IMR-90 (cell line): ENCODE measurements around the gene FRAS1. TPM values are rescaled to one million over a fixed set of nuclear protein-coding genes. Genes with fewer than 3 reads are reported as not detected.

ENCODE experiments used
- ATAC-seq: fragments of 200-7000 bp; cut with Tn5 transposase; 2 replicates; pipeline ENCODE4 v1.9.1; 2020; ENCODE audit warnings: low read depth, mild to moderate bottlenecking, moderate library complexity
- BruUV-seq: library from RNA; stranded (reverse); fragments of 400-500 nt; replicated peaks from 2 replicates; lab custom pipeline; 2021; lab: Mats Ljungman, UMichigan
- CTCF ChIA-PET: fragments of 300-600 bp; formaldehyde crosslinking; extraction: SDS; loops from one replicate; lab custom pipeline; 2021; ENCODE audit warnings: antibody characterized with exemption; lab: Yijun Ruan, JAX
- POLR2A ChIA-PET: fragments of 300-600 bp; sonication (Branson Sonifier 250); formaldehyde crosslinking; loops from one replicate; lab custom pipeline; 2022; ENCODE audit warnings: antibody characterized with exemption; ENCODE audit not compliant: unreplicated experiment; lab: Charles Lee
- DNase-seq: peaks from one replicate; pipeline ENCODE4 v3.0.0; 2013
- H2AFZ ChIP-seq: replicated peaks from 2 replicates; pipeline ENCODE3; 2013; ENCODE audit warnings: low read length, mild to moderate bottlenecking; ENCODE audit not compliant: poor library complexity
- H2AK5ac ChIP-seq: 2 replicates; pipeline ENCODE4 v1.6.1; 2013; ENCODE audit warnings: low read depth, low read length, inconsistent platforms
- H2AK9ac ChIP-seq: replicated peaks from 2 replicates; pipeline ENCODE3; 2013; ENCODE audit warnings: mild to moderate bottlenecking, low read depth, low read length, moderate library complexity; ENCODE audit not compliant: poor library complexity
- H2BK120ac ChIP-seq: 2 replicates; pipeline ENCODE4 v1.6.1; 2013; ENCODE audit warnings: low read depth, low read length, inconsistent platforms
- H2BK15ac ChIP-seq: 3 replicates; pipeline ENCODE4 v1.6.1; 2013; ENCODE audit warnings: low read depth, low read length, inconsistent platforms
- H2BK20ac ChIP-seq: 2 replicates; pipeline ENCODE4 v1.6.1; 2013; ENCODE audit warnings: low read depth, mild to moderate bottlenecking, inconsistent platforms, low read length, moderate library complexity
- H2BK5ac ChIP-seq: 2 replicates; pipeline ENCODE4 v1.6.1; 2013; ENCODE audit warnings: mild to moderate bottlenecking, low read depth, low read length, inconsistent platforms; ENCODE audit not compliant: poor library complexity, severe bottlenecking
- H3K14ac ChIP-seq: replicated peaks from 2 replicates; pipeline ENCODE4 v1.6.1; 2013; ENCODE audit warnings: low read depth, low read length, inconsistent platforms
- H3K18ac ChIP-seq: 2 replicates; pipeline ENCODE4 v1.6.1; 2013; ENCODE audit warnings: low read depth, low read length, control low read depth
- H3K23ac ChIP-seq: 2 replicates; pipeline ENCODE4 v1.6.1; 2013; ENCODE audit warnings: low read depth, low read length, inconsistent platforms
- H3K27ac ChIP-seq: 2 replicates; pipeline ENCODE4 v1.5.1; 2013; ENCODE audit warnings: mild to moderate bottlenecking, control low read depth, low read length; ENCODE audit not compliant: insufficient read depth
- H3K27me3 ChIP-seq: 2 replicates; pipeline ENCODE4 v1.6.1; 2013; ENCODE audit warnings: low read length; ENCODE audit not compliant: control insufficient read depth, insufficient read depth
- H3K36me3 ChIP-seq: 2 replicates; pipeline ENCODE4 v1.6.1; 2013; ENCODE audit warnings: low read length, mixed read lengths; ENCODE audit not compliant: control insufficient read depth, insufficient read depth
- H3K4ac ChIP-seq: 2 replicates; pipeline ENCODE4 v1.6.1; 2013; ENCODE audit warnings: low read depth, low read length, inconsistent platforms
- H3K4me1 ChIP-seq: 2 replicates; pipeline ENCODE4 v1.6.1; 2013; ENCODE audit warnings: low read length, mixed read lengths; ENCODE audit not compliant: control insufficient read depth, insufficient read depth
- H3K4me2 ChIP-seq: 2 replicates; pipeline ENCODE4 v1.6.1; 2013; ENCODE audit warnings: low read depth, mild to moderate bottlenecking, control low read depth, low read length, moderate library complexity
- H3K4me3 ChIP-seq: 2 replicates; pipeline ENCODE4 v1.5.1; 2013; ENCODE audit warnings: low read depth, mild to moderate bottlenecking, control low read depth, low read length, moderate library complexity; ENCODE audit not compliant: insufficient read depth
- H3K56ac ChIP-seq: 2 replicates; pipeline ENCODE4 v1.6.1; 2013; ENCODE audit warnings: low read length, inconsistent platforms; ENCODE audit not compliant: insufficient read depth; ENCODE audit errors: extremely low read depth
- H3K79me1 ChIP-seq, 2 experiments: 2 replicates each; pipeline ENCODE4 v1.6.1; 2013; ENCODE audit warnings: low read length in 2 of 2, inconsistent platforms in 1 of 2, low read depth in 1 of 2
- H3K9ac ChIP-seq: 2 replicates; pipeline ENCODE4 v1.6.1; 2013; ENCODE audit warnings: low read depth, low read length, control low read depth
- H3K9me1 ChIP-seq: 2 replicates; pipeline ENCODE4 v1.6.1; 2013; ENCODE audit warnings: low read length, inconsistent platforms; ENCODE audit not compliant: insufficient read depth
- H3K9me3 ChIP-seq: 2 replicates; pipeline ENCODE4 v1.6.1; 2013; ENCODE audit warnings: low read length; ENCODE audit not compliant: control insufficient read depth, insufficient read depth
- H4K20me1 ChIP-seq: 2 replicates; pipeline ENCODE4 v1.6.1; 2013; ENCODE audit warnings: low read length, inconsistent platforms; ENCODE audit not compliant: insufficient read depth
- H4K5ac ChIP-seq: 2 replicates; pipeline ENCODE4 v1.6.1; 2013; ENCODE audit warnings: mild to moderate bottlenecking, low read depth, low read length, control low read depth
- H4K8ac ChIP-seq, 2 experiments: 2 replicates each; pipeline ENCODE4 v1.6.1; 2013; ENCODE audit warnings: low read depth in 2 of 2, low read length in 2 of 2, control low read depth in 1 of 2, inconsistent platforms in 1 of 2
- H4K91ac ChIP-seq: 2 replicates; pipeline ENCODE4 v1.6.1; 2013; ENCODE audit warnings: low read depth, low read length, inconsistent platforms; ENCODE audit not compliant: insufficient read depth
- BHLHE40 ChIP-seq: fragments of 150-350 bp; IDR thresholded peaks from 2 replicates; pipeline ENCODE4 v1.6.1; 2016; ENCODE audit warnings: mild to moderate bottlenecking, low read depth, low read length
- CTCF ChIP-seq: conservative IDR thresholded peaks from 2 replicates; pipeline ENCODE4 v1.5.1; 2012; ENCODE audit warnings: mild to moderate bottlenecking, low read depth, low read length, improper control_type of control experiment
- ELK1 ChIP-seq: fragments of 150-350 bp; IDR thresholded peaks from 2 replicates; pipeline ENCODE4 v1.6.1; 2016; ENCODE audit warnings: low read depth, mild to moderate bottlenecking, low read length, moderate library complexity, borderline replicate concordance
- FOS ChIP-seq: fragments of 150-350 bp; IDR thresholded peaks from 2 replicates; pipeline ENCODE4 v1.6.1; 2016; ENCODE audit warnings: low read depth, low read length
- MAFK ChIP-seq: IDR thresholded peaks from 2 replicates; pipeline ENCODE4 v1.6.1; 2012; ENCODE audit warnings: low read depth, low read length, improper control_type of control experiment
- MAZ ChIP-seq: IDR thresholded peaks from 2 replicates; pipeline ENCODE4 v1.6.1; 2012; ENCODE audit warnings: low read depth, mild to moderate bottlenecking, low read length, improper control_type of control experiment, moderate library complexity, borderline replicate concordance
- MXI1 ChIP-seq: IDR thresholded peaks from 2 replicates; pipeline ENCODE4 v1.6.1; 2012; ENCODE audit warnings: low read depth, mild to moderate bottlenecking, low read length, moderate library complexity, borderline replicate concordance
- NFE2L2 ChIP-seq: fragments of 150-350 bp; IDR thresholded peaks from 2 replicates; pipeline ENCODE4 v1.6.1; 2016; ENCODE audit warnings: low read depth, mild to moderate bottlenecking, low read length
- RAD21 ChIP-seq: IDR thresholded peaks from 2 replicates; pipeline ENCODE4 v1.6.1; 2012; ENCODE audit warnings: low read length, improper control_type of control experiment
- RCOR1 ChIP-seq: IDR thresholded peaks from 2 replicates; pipeline ENCODE4 v1.6.1; 2012; ENCODE audit warnings: mild to moderate bottlenecking, low read length, improper control_type of control experiment; ENCODE audit not compliant: insufficient replicate concordance
- RFX5 ChIP-seq: IDR thresholded peaks from 2 replicates; pipeline ENCODE4 v1.8.0; 2012; ENCODE audit warnings: low read depth, mild to moderate bottlenecking, low read length, moderate library complexity
- SMC3 ChIP-seq: fragments of 150-350 bp; IDR thresholded peaks from 2 replicates; pipeline ENCODE4 v1.6.1; 2016; ENCODE audit warnings: low read depth, mild to moderate bottlenecking, antibody characterized with exemption, low read length, moderate library complexity
- WGBS, 2 experiments: methylation state at CpG; one replicate each; pipeline versions ENCODE4 v1.1.5 to v1.1.7; 2013; ENCODE audit warnings: missing lambda C conversion rate in 2 of 2; ENCODE audit not compliant: insufficient read length in 1 of 2; ENCODE audit errors: extremely low coverage in 2 of 2; 5-methylcytosine and 5-hydroxymethylcytosine counted together
- dilution Hi-C: fragments of 300-500 bp; cut with HindIII; formaldehyde crosslinking; loops from one replicate; pipeline ENCODE4 v1.14.3; 2018; ENCODE audit warnings: low sequenced_read_pairs; ENCODE audit not compliant: unreplicated experiment
- in situ Hi-C: fragments of 300-500 bp; cut with MboI; formaldehyde crosslinking; loops from 3 replicates; pipeline ENCODE4 v1.14.3; 2019; ENCODE audit warnings: low sequenced_read_pairs, inconsistent platforms, mixed read lengths
- intact Hi-C: fragments of 100-400 bp; cut with micrococcal nuclease; formaldehyde crosslinking; loops from 2 replicates; pipeline ENCODE4 v1.10.0; 2022
- polyA plus RNA-seq, 3 experiments: library from polyadenylated mRNA; depleted of rRNA; stranded (reverse); fragments of >200 nt; gene quantifications; 2 replicates each; pipeline ENCODE4 v1.2.3, GENCODE V29; 2012; ENCODE audit warnings: low replicate concordance in 1 of 3
- total RNA-seq: library from RNA; depleted of rRNA; stranded (reverse); fragments of >200 nt; gene quantifications from 2 replicates; pipeline ENCODE4 v1.2.3, GENCODE V29; 2012

FRAS1 gene
- total and polyA plus RNA-seq, 2 of the 4 experiments (the other 2 are of a cell fraction) = under 0.01 to 0.03 TPM

GRCh38 chr4:78520808-78521226 lies 463.7 kb downstream of the FRAS1 start:
- Histone ChIP-seq H3K4me1 (no peaks in the 10 kb centered on the region), H3K14ac (no peak overlapping the region), H3K9me1 (no peaks in the 10 kb centered on the region), H3K23ac (no peak overlapping the region), H2BK15ac (no peak overlapping the region), H3K4me3 (no peak overlapping the region), H2BK20ac (no peak overlapping the region), H4K91ac (no peak overlapping the region), H2AK9ac (no peak overlapping the region), H4K20me1 (no peaks in the 10 kb centered on the region), H4K5ac (no peak overlapping the region), H2BK120ac (no peak overlapping the region), H4K8ac (no peak overlapping the region), H3K4me2 (no peak overlapping the region), H3K36me3 (no peaks in the 10 kb centered on the region), H3K27me3 (no peaks in the 10 kb centered on the region), H3K79me1 (no peaks in the 10 kb centered on the region), H3K9me3 (no peaks in the 10 kb centered on the region), H3K9ac (no peak overlapping the region), H2BK5ac (no peak overlapping the region), H3K18ac (no peak overlapping the region), H2AK5ac (no peak overlapping the region), H3K27ac (no peak overlapping the region), H3K56ac (no peak overlapping the region), H3K4ac (no peak overlapping the region), H2AFZ (no peak overlapping the region)
- CTCF ChIA-PET = interaction anchor here (0.6 kb wide), 1 partner anchor 88 kb away, joined by 4 read pairs; no protein-coding TSS in a partner anchor
- dilution Hi-C loops = no loop called here
- intact Hi-C loops = no loop called here
- in situ Hi-C loops = no loop called here
- POLR2A ChIA-PET = no interaction called here
- no CpG with 5 or more reads among the region's 3 CpGs for WGBS, 2 experiments
- ATAC-seq = no peak
- TF ChIP-seq MAFK (no peak), RFX5 (no peak), MXI1 (no peak), RAD21 (no peak), MAZ (no peak), CTCF (no peak), FOS (no peak), ELK1 (no peak), RCOR1 (no peak), SMC3 (no peak), NFE2L2 (no peak), BHLHE40 (no peak)
- peak; percentile 15 for DNase-seq
- no TSS peak for BruUV-seq
